ENCODE measurements around the gene SDK1. TPM values are rescaled to one million over a fixed set of nuclear protein-coding genes. Genes with fewer than 3 reads are reported as not detected.
"Not testable (repeated sequence)": the region's sequence is repeated elsewhere in the genome, so short reads cannot be mapped to it uniquely, and the experiment has no call there.

The SDK1 gene
- total RNA-seq, 1 donor from 2014 or later: 10.9 TPM

- Mint-ChIP-seq H3K4me3 (ENCODE audit: unreplicated experiment) (no peak overlapping the region), H3K36me3 (ENCODE audit: low read depth) (no peaks in the 10 kb centered on the region), H3K27ac (ENCODE audit: unreplicated experiment) (no peak overlapping the region), H3K9me3 (ENCODE audit: low read depth) (no peaks in the 10 kb centered on the region), H3K27me3 (ENCODE audit: low read depth) (no peaks in the 10 kb centered on the region), H3K4me1 (ENCODE audit: low read depth) (peaks cover under 1% of the 10 kb centered on the region)
- TF ChIP-seq CTCF (IDR thresholded peaks at IDR 0.05): no peak
- DNase-seq (ENCODE audit: low spot score): no peak
Measured at GRCh38 chr7:4234498-4234855, 933.4 kb downstream of the SDK1 start.

- Mint-ChIP-seq H3K4me3 (ENCODE audit: unreplicated experiment) (no peak overlapping the region), H3K27ac (ENCODE audit: unreplicated experiment) (no peak overlapping the region), H3K36me3 (ENCODE audit: low read depth) (no peaks in the 10 kb centered on the region), H3K27me3 (ENCODE audit: low read depth) (no peaks in the 10 kb centered on the region), H3K9me3 (ENCODE audit: low read depth) (no peaks in the 10 kb centered on the region), H3K4me1 (ENCODE audit: low read depth) (no peaks in the 10 kb centered on the region)
- no peak for TF ChIP-seq CTCF (IDR thresholded peaks at IDR 0.05)
- DNase-seq (ENCODE audit: low spot score): no peak
Measured at GRCh38 chr7:4234886-4235285, 933.8 kb downstream of the SDK1 start.

- no peaks in the 10 kb centered on the region for H3K9me3 Mint-ChIP-seq (ENCODE audit: low read depth)
- no peak for TF ChIP-seq CTCF (IDR thresholded peaks at IDR 0.05)
- no peaks in the 10 kb centered on the region for H3K36me3 Mint-ChIP-seq (ENCODE audit: low read depth)
- H3K27me3 Mint-ChIP-seq (ENCODE audit: low read depth): no peaks in the 10 kb centered on the region
- H3K27ac Mint-ChIP-seq (ENCODE audit: unreplicated experiment): no peak overlapping the region
- H3K4me3 Mint-ChIP-seq (ENCODE audit: unreplicated experiment): no peak overlapping the region
- DNase-seq (ENCODE audit: low spot score): peak; percentile 87
- no peaks in the 10 kb centered on the region for H3K4me1 Mint-ChIP-seq (ENCODE audit: low read depth)
Measured at GRCh38 chr7:4235596-4235995, 934.5 kb downstream of the SDK1 start.

- peak; percentile 59 for DNase-seq (ENCODE audit: low spot score)
- no peaks in the 10 kb centered on the region for H3K36me3 Mint-ChIP-seq (ENCODE audit: low read depth)
- TF ChIP-seq CTCF (IDR thresholded peaks at IDR 0.05): no peak
- no peaks in the 10 kb centered on the region for H3K9me3 Mint-ChIP-seq (ENCODE audit: low read depth)
- H3K4me1 Mint-ChIP-seq (ENCODE audit: low read depth): no peaks in the 10 kb centered on the region
- H3K27me3 Mint-ChIP-seq (ENCODE audit: low read depth): no peaks in the 10 kb centered on the region
- no peak overlapping the region for H3K27ac Mint-ChIP-seq (ENCODE audit: unreplicated experiment)
- H3K4me3 Mint-ChIP-seq (ENCODE audit: unreplicated experiment): no peak overlapping the region
Measured at GRCh38 chr7:4236389-4236788, 935.3 kb downstream of the SDK1 start.

- not testable (repeated sequence) for H3K4me3 Mint-ChIP-seq (ENCODE audit: unreplicated experiment); H3K27ac Mint-ChIP-seq (ENCODE audit: unreplicated experiment); H3K9me3 Mint-ChIP-seq (ENCODE audit: low read depth); DNase-seq (ENCODE audit: low spot score); H3K4me1 Mint-ChIP-seq (ENCODE audit: low read depth); H3K27me3 Mint-ChIP-seq (ENCODE audit: low read depth); H3K36me3 Mint-ChIP-seq (ENCODE audit: low read depth)
Measured at GRCh38 chr7:4236873-4237272, 935.8 kb downstream of the SDK1 start.

GRCh38 chr7:4237296-4238235 lies 936.5 kb downstream of the SDK1 start:
- Mint-ChIP-seq H3K27ac (ENCODE audit: unreplicated experiment) (no peak overlapping the region), H3K4me1 (ENCODE audit: low read depth) (no peaks in the 10 kb centered on the region), H3K36me3 (ENCODE audit: low read depth) (peaks cover 3% of the 10 kb centered on the region), H3K4me3 (ENCODE audit: unreplicated experiment) (no peak overlapping the region), H3K27me3 (ENCODE audit: low read depth) (no peaks in the 10 kb centered on the region), H3K9me3 (ENCODE audit: low read depth) (no peaks in the 10 kb centered on the region)
- no peak for TF ChIP-seq CTCF (IDR thresholded peaks at IDR 0.05)
- peak; percentile 58 for DNase-seq (ENCODE audit: low spot score)

Data from chondrocyte (in vitro differentiated cells).